Transverse colon (tissue), 4 donors: ENCODE data around the gene TSPAN9. TPM values are rescaled to one million over a fixed set of nuclear protein-coding genes. Genes with fewer than 3 reads are reported as not detected.

Source experiments
- DNase-seq: peaks from one replicate; pipeline ENCODE4 v3.0.0-alpha.2; 2019
- H3K27ac ChIP-seq, 4 donors: fragments of 200-600 bp; sonication (generic); 2 replicates each; pipeline ENCODE4 v1.5.1; 2016 to 2018; ENCODE audit warnings: inconsistent platforms in 4 of 4
- H3K27me3 ChIP-seq: fragments of 200-600 bp; sonication (generic); 2 replicates; pipeline ENCODE4 v1.5.1; 2017; ENCODE audit warnings: inconsistent platforms
- H3K36me3 ChIP-seq, 4 donors: fragments of 200-600 bp; sonication (generic); 2 replicates each; pipeline ENCODE4 v1.5.1; 2017 to 2019; ENCODE audit warnings: inconsistent platforms in 4 of 4
- H3K4me1 ChIP-seq, 4 donors: fragments of 200-600 bp; sonication (generic); 2 replicates each; pipeline ENCODE4 v1.5.1; 2017 to 2020; ENCODE audit warnings: inconsistent platforms in 4 of 4
- H3K4me3 ChIP-seq, 4 donors: fragments of 200-600 bp; sonication (generic); 1 replicate in 1 of 4; 2 replicates in 3 of 4; pipeline versions ENCODE4 v1.5.1 to v1.6.1; 2017 to 2019; ENCODE audit warnings: inconsistent platforms in 4 of 4
- H3K9me3 ChIP-seq, 2 donors: fragments of 200-600 bp; sonication (generic); 2 replicates each; pipeline ENCODE4 v1.5.1; 2017 to 2019; ENCODE audit warnings: inconsistent platforms in 2 of 2
- EP300 ChIP-seq: sonication (generic); formaldehyde crosslinking; IDR thresholded peaks from one replicate; pipeline ENCODE4 v1.6.1; 2017; ENCODE audit warnings: antibody characterized with exemption, low read depth
- POLR2A ChIP-seq: fragments of 450-650 bp; IDR thresholded peaks from one replicate; pipeline ENCODE4 v1.6.1; 2016; ENCODE audit warnings: antibody characterized with exemption, mild to moderate bottlenecking, moderate library complexity
- POLR2AphosphoS5 ChIP-seq, 3 donors: sonication (generic); formaldehyde crosslinking; IDR thresholded peaks; one replicate each; pipeline ENCODE4 v1.6.1; 2016; ENCODE audit warnings: antibody characterized with exemption in 3 of 3
- WGBS, 2 donors: methylation state at CpG; one replicate each; pipeline ENCODE4 v1.1.5; 2018; ENCODE audit warnings: low coverage in 1 of 2; 5-methylcytosine and 5-hydroxymethylcytosine counted together
- in situ Hi-C, 4 donors: fragments of 200-750 bp; cut with MboI; loops; one replicate each; pipeline versions ENCODE4 v1.15.0 to v1.15.1; 2017; ENCODE audit warnings: low sequenced_read_pairs in 3 of 4, low pct_ligation_motif_present in 1 of 4, low pct_unique_long_range_greater_than_20kb in 1 of 4
- intact Hi-C: fragments of 100-400 bp; cut with DNase I; formaldehyde crosslinking; loops from one replicate; pipeline ENCODE4 v1.15.1; 2023; ENCODE audit warnings: low total_unique reads
- total RNA-seq, 4 donors: library from RNA; depleted of rRNA; stranded (reverse); fragments of >200 nt; gene quantifications; one replicate each; pipeline ENCODE4 v1.1.0, GENCODE V29; 2016
- TF ChIP-seq, protein P1 (sequence below), 5 experiments: fragments of 200-600 bp in 3 of 5; fragments of 450-650 bp in 2 of 5; sonication (generic) in 3 of 5; IDR thresholded peaks; 1 replicate in 2 of 5; 2 replicates in 3 of 5; pipeline ENCODE4 v1.5.1; 2016 to 2017; ENCODE audit warnings: antibody characterized with exemption in 5 of 5, inconsistent platforms in 3 of 5, mild to moderate bottlenecking in 2 of 5, moderate library complexity in 1 of 5

The TSPAN9 gene
- total RNA-seq, 4 donors from 2014 or later, result 4.2 to 9.3 (median 6.1) TPM

GRCh38 chr12:3123729-3124128 lies 46.5 kb downstream of the TSPAN9 start:
- in situ Hi-C loops (no loop called here), intact Hi-C loops (no loop called here)
- 64 to 72% methylated on average over 4 of the region's 4 CpGs for WGBS, 2 donors
- Histone ChIP-seq H3K9me3 (peaks cover 0 to 6% of the 10 kb centered on the region in 2 donors), H3K27ac (no peak overlapping the region), H3K4me1 (peaks cover 0 to 7% (median 5%) of the 10 kb centered on the region in 4 donors), H3K4me3 (no peak overlapping the region), H3K27me3 (no peaks in the 10 kb centered on the region), H3K36me3 (no peaks in the 10 kb centered on the region)
- DNase-seq, result no peak
- TF ChIP-seq, protein P1, sequence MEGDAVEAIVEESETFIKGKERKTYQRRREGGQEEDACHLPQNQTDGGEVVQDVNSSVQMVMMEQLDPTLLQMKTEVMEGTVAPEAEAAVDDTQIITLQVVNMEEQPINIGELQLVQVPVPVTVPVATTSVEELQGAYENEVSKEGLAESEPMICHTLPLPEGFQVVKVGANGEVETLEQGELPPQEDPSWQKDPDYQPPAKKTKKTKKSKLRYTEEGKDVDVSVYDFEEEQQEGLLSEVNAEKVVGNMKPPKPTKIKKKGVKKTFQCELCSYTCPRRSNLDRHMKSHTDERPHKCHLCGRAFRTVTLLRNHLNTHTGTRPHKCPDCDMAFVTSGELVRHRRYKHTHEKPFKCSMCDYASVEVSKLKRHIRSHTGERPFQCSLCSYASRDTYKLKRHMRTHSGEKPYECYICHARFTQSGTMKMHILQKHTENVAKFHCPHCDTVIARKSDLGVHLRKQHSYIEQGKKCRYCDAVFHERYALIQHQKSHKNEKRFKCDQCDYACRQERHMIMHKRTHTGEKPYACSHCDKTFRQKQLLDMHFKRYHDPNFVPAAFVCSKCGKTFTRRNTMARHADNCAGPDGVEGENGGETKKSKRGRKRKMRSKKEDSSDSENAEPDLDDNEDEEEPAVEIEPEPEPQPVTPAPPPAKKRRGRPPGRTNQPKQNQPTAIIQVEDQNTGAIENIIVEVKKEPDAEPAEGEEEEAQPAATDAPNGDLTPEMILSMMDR (IDR thresholded peaks at IDR 0.05), result no peak
- no peak for TF ChIP-seq POLR2AphosphoS5 (IDR thresholded peaks at IDR 0.05)
- no peak for TF ChIP-seq EP300
- no peak for TF ChIP-seq POLR2A

DNA sequence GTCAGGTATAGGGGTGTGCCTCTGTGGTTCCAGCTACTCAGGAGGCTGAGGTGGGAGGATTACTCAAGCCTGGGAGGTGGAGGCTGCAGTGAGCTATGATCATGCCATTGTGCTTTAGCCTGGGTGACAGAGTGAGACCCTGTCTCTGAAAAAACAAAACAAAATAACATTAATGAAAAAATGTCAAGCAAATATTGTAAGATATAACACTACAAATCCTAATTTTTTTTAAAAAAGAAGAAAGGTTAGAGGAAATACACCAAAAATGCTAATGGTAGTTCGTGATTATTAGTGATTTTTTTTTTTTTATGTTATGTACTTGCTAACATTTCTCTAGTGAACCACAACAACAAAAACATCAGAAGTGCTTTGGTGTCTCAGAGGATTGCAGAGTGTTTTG lies 47.7 kb downstream of the TSPAN9 start:
- TF ChIP-seq EP300 (no peak), POLR2AphosphoS5 (IDR thresholded peaks at IDR 0.05) (no peak), POLR2A (no peak)
- TF ChIP-seq, protein P1 (IDR thresholded peaks at IDR 0.05), result no peak
- in situ Hi-C loops (loop anchor here in 1 of 4 donors (25.0 kb wide), 1 partner anchor 137 kb away; no protein-coding TSS in a partner anchor), intact Hi-C loops (no loop called here)
- DNase-seq, result no peak
- H3K36me3 ChIP-seq, result no peaks in the 10 kb centered on the region
- H3K27ac ChIP-seq, result no peak overlapping the region
- no peak overlapping the region for H3K4me3 ChIP-seq
- H3K9me3 ChIP-seq, result peaks cover 0 to 6% of the 10 kb centered on the region in 2 donors
- H3K4me1 ChIP-seq, result peaks cover 0 to 7% (median 0%) of the 10 kb centered on the region in 4 donors
- WGBS, 2 donors, result 75 to 100% methylated on average over 1 of the region's 1 CpG
- no peaks in the 10 kb centered on the region for H3K27me3 ChIP-seq

DNA sequence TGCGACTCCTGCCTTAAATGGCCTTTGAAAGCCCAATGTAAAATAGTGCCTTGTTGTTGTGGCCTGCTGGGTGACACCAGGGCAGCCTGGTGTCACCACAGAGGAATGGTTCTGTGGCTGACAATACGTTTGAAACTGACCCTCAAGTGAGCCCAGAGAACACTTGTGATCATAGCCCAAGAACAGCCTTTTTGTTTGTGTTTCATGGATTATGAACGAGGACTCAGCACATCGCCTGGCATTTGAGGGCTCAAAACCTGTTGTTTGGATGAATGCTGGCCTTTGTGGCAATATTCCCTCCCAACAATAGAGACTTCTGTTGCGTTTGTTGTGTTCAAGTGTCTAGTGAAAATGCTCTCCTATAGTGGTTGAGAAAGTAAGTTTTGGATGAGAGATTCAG lies 48.5 kb downstream of the TSPAN9 start:
- peaks cover 0 to 6% of the 10 kb centered on the region in 2 donors for H3K9me3 ChIP-seq
- intact Hi-C loops (no loop called here), in situ Hi-C loops (loop anchor here in 1 of 4 donors (25.0 kb wide), 1 partner anchor 137 kb away; no protein-coding TSS in a partner anchor)
- TF ChIP-seq POLR2AphosphoS5 (IDR thresholded peaks at IDR 0.05) (no peak), EP300 (no peak), POLR2A (no peak)
- TF ChIP-seq, protein P1 (IDR thresholded peaks at IDR 0.05), result no peak
- no peaks in the 10 kb centered on the region for H3K27me3 ChIP-seq
- H3K4me1 ChIP-seq, result peaks cover 0 to 13% (median 0%) of the 10 kb centered on the region in 4 donors
- no peaks in the 10 kb centered on the region for H3K36me3 ChIP-seq
- DNase-seq, result no peak
- WGBS, 2 donors, result 91 to 100% methylated on average over 1 to 5 of the region's 5 CpGs
- H3K4me3 ChIP-seq, result no peak overlapping the region
- H3K27ac ChIP-seq, result no peak overlapping the region

GRCh38 chr12:3127832-3128231 lies 50.7 kb downstream of the TSPAN9 start:
- Histone ChIP-seq H3K27me3 (no peaks in the 10 kb centered on the region), H3K9me3 (peaks cover 0 to 6% of the 10 kb centered on the region in 2 donors), H3K36me3 (no peaks in the 10 kb centered on the region), H3K27ac (no peak overlapping the region), H3K4me3 (no peak overlapping the region), H3K4me1 (peaks cover 2 to 16% (median 3%) of the 10 kb centered on the region in 4 donors)
- intact Hi-C loops (no loop called here), in situ Hi-C loops (loop anchor here in 1 of 4 donors (25.0 kb wide), 1 partner anchor 134 kb away; no protein-coding TSS in a partner anchor)
- WGBS, 2 donors, result 87 to 96% methylated on average over 7 to 10 of the region's 10 CpGs
- DNase-seq, result no peak
- TF ChIP-seq POLR2A, result no peak
